HCT116 (cell line): ENCODE results near the gene MRPL24. TPM values are rescaled to one million over a fixed set of nuclear protein-coding genes. Genes with fewer than 3 reads are reported as not detected.

ENCODE experiments used
- ATAC-seq: fragments of 200-7000 bp; cut with Tn5 transposase; 2 replicates; pipeline ENCODE4 v1.9.1; 2020; ENCODE audit warnings: mild to moderate bottlenecking, moderate library complexity
- BruUV-seq: library from RNA; stranded (reverse); fragments of 400-500 nt; replicated peaks from 2 replicates; lab custom pipeline; 2021; lab: Mats Ljungman, UMichigan
- CTCF ChIA-PET: fragments of 300-600 bp; sonication (Branson Sonifier 250); formaldehyde crosslinking; loops from one replicate; lab custom pipeline; 2021; ENCODE audit warnings: antibody characterized with exemption; lab: Charles Lee
- POLR2A ChIA-PET: fragments of 300-600, 350-600 bp; sonication (Branson Sonifier 250); formaldehyde crosslinking; loops from one replicate; lab custom pipeline; 2021; ENCODE audit warnings: antibody characterized with exemption; lab: Charles Lee
- RAD21 ChIA-PET, 2 experiments: fragments of 300-600 bp; sonication (Branson Sonifier 250); formaldehyde crosslinking; loops; one replicate each; lab custom pipeline; 2023; ENCODE audit warnings: low total read pairs in 2 of 2; ENCODE audit not compliant: uncharacterized antibody in 2 of 2, unreplicated experiment in 2 of 2, low non-redundant PET in 1 of 2; lab: Charles Lee
- DNase-seq: peaks from one replicate; pipeline ENCODE4 v3.0.0-alpha.2; 2010; ENCODE audit warnings: low read depth, low spot score
- H2AFZ ChIP-seq: fragments of 200-600 bp; shearing (Covaris generic), sonication (generic); 2 replicates; pipeline ENCODE4 v1.6.1; 2017; ENCODE audit warnings: low read depth, mixed run types, mixed read lengths, antibody characterized with exemption, low read length; ENCODE audit not compliant: poor library complexity, severe bottlenecking
- H3K27ac ChIP-seq: 2 replicates; pipeline ENCODE4 v1.5.1; 2012; ENCODE audit warnings: low read depth, low read length
- H3K27me3 ChIP-seq: fragments of 200-600 bp; sonication (generic); 2 replicates; pipeline ENCODE4 v1.6.1; 2016; ENCODE audit warnings: mixed run types, low read length, mixed read lengths; ENCODE audit not compliant: insufficient read depth
- H3K36me3 ChIP-seq, 2 experiments: fragments of 200-500 bp in 1 of 2; fragments of 200-600 bp in 1 of 2; sonication (Bioruptor generic) in 1 of 2; sonication (generic) in 1 of 2; 2 replicates each; pipeline versions ENCODE4 v1.5.1 to v1.6.1; 2014 to 2016; ENCODE audit warnings: low read length in 2 of 2, inconsistent platforms in 1 of 2, mixed read lengths in 1 of 2, mixed run types in 1 of 2; ENCODE audit not compliant: insufficient read depth in 2 of 2, control insufficient read depth in 1 of 2
- H3K4me1 ChIP-seq, 2 experiments: fragments of 200-600 bp in 1 of 2; sonication (generic) in 1 of 2; 2 replicates each; pipeline versions ENCODE4 v1.5.1 to v1.6.1; 2012 to 2017; ENCODE audit warnings: low read length in 2 of 2, inconsistent platforms in 1 of 2, mild to moderate bottlenecking in 1 of 2, mixed read lengths in 1 of 2, mixed run types in 1 of 2, moderate library complexity in 1 of 2; ENCODE audit not compliant: insufficient read depth in 2 of 2, control insufficient read depth in 1 of 2
- H3K4me2 ChIP-seq: fragments of 200-600 bp; sonication (generic); 2 replicates; pipeline ENCODE4 v1.6.1; 2017; ENCODE audit warnings: mixed run types, low read length, mixed read lengths
- H3K4me3 ChIP-seq, 2 experiments: fragments of 200-600 bp in 1 of 2; sonication (generic) in 1 of 2; replicated peaks in 1 of 2; 2 replicates each; pipeline ENCODE4 v1.5.1; 2011 to 2016; ENCODE audit warnings: low read length in 2 of 2, control low read depth in 1 of 2, low read depth in 1 of 2, mild to moderate bottlenecking in 1 of 2, mixed read lengths in 1 of 2, mixed run types in 1 of 2
- H3K79me2 ChIP-seq: fragments of 200-600 bp; sonication (generic); 2 replicates; pipeline ENCODE4 v1.6.1; 2017; ENCODE audit warnings: mild to moderate bottlenecking, mixed run types, low read length, moderate library complexity, mixed read lengths; ENCODE audit not compliant: insufficient read depth
- H3K9ac ChIP-seq: fragments of 200-600 bp; sonication (generic); 2 replicates; pipeline ENCODE4 v1.6.1; 2016; ENCODE audit warnings: low read length, mixed read lengths
- H3K9me2 ChIP-seq: fragments of 200-600 bp; sonication (generic), shearing (Covaris generic); 2 replicates; pipeline ENCODE4 v1.6.1; 2017; ENCODE audit warnings: mixed run types, mild to moderate bottlenecking, moderate library complexity; ENCODE audit not compliant: insufficient read depth
- H3K9me3 ChIP-seq, 2 experiments: fragments of 200-500 bp in 1 of 2; fragments of 200-600 bp in 1 of 2; sonication (Bioruptor generic) in 1 of 2; sonication (generic) in 1 of 2; 2 replicates each; pipeline ENCODE4 v1.6.1; 2014 to 2017; ENCODE audit warnings: low read length in 2 of 2, mixed read lengths in 2 of 2, inconsistent platforms in 1 of 2, low read depth in 1 of 2, mild to moderate bottlenecking in 1 of 2, mixed run types in 1 of 2, moderate library complexity in 1 of 2; ENCODE audit not compliant: control insufficient read depth in 1 of 2, insufficient read depth in 1 of 2
- H4K20me1 ChIP-seq: fragments of 200-600 bp; sonication (generic), shearing (Covaris generic); 2 replicates; pipeline ENCODE4 v1.6.1; 2017; ENCODE audit warnings: mixed run types, mild to moderate bottlenecking, moderate library complexity; ENCODE audit not compliant: insufficient read depth
- CBX3 ChIP-seq: IDR thresholded peaks from 2 replicates; pipeline ENCODE4 v1.6.1; 2012; ENCODE audit warnings: low read depth
- CEBPB ChIP-seq: IDR thresholded peaks from 2 replicates; pipeline ENCODE4 v1.6.1; 2012; ENCODE audit warnings: low read depth
- EZH2phosphoT487 ChIP-seq: fragments of 200-600 bp; IDR thresholded peaks from 2 replicates; pipeline ENCODE4 v1.6.1; 2018; ENCODE audit warnings: antibody characterized with exemption, borderline replicate concordance
- RAD21 ChIP-seq: IDR thresholded peaks from 2 replicates; pipeline ENCODE4 v1.6.1; 2012; ENCODE audit warnings: low read depth, mild to moderate bottlenecking
- intact Hi-C: fragments of 100-400 bp; cut with micrococcal nuclease; formaldehyde crosslinking; loops from 2 replicates; pipeline ENCODE4 v1.10.0; 2022
- total RNA-seq: library from RNA; stranded (reverse); gene quantifications from one replicate; pipeline ENCODE4 v1.2.1, GENCODE V29; 2021; ENCODE audit not compliant: unreplicated experiment
- TF ChIP-seq, protein P1 (sequence below): IDR thresholded peaks from 2 replicates; pipeline ENCODE4 v1.6.1; 2011; ENCODE audit warnings: mild to moderate bottlenecking, low read length, moderate library complexity; ENCODE audit not compliant: insufficient replicate concordance; ENCODE audit errors: extremely low read depth

Gene MRPL24
- total RNA-seq, 1 experiment from 2014 or later: 111 TPM

DNA sequence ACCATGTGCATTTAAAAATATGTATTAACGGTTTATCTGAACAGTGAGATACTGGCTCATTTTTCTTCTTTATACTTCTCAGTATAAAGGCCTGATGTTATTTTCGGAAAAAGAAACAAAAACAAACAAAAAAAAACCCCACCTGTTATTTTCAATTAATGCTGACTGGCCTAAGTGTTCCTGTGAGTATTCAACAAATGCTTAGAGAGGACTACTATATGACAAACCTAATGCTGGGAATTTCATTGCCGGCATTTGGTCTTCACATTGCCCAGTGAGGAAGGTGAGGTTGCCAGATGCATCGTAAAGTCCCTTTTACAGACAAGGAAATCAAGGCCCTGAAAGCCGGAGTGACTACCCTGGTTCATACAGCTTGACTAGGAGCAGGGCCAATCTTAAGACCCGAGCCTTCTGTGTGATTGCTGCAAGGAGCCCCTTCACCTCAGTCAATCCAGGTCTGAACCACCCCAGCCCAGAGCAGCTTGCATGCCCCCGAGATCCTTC, 599 bp downstream of the MRPL24 start (continued):
- no peak for TF ChIP-seq RAD21
- no peak for TF ChIP-seq EZH2phosphoT487
- TF ChIP-seq CEBPB: no peak

GRCh38 chr1:156738916-156739315, 2.0 kb downstream of the MRPL24 start:
- ChIA-PET RAD21 (no interaction called here), CTCF (interaction anchor here (1.1 to 1.3 kb wide), 2 partner anchors 12 to 49 kb away, joined by 4 to 5 read pairs; no protein-coding TSS in a partner anchor), POLR2A (interaction anchor here (1.2 kb wide), 1 partner anchor 10 kb away, joined by 3 read pairs; the partner anchor contains the start of genes ISG20L2 and METTL25B)
- ATAC-seq (no peak), DNase-seq (no peak)
- H3K9me3 ChIP-seq: no peaks in the 10 kb centered on the region
- no TSS peak for BruUV-seq
- H4K20me1 ChIP-seq: no peaks in the 10 kb centered on the region
- peaks cover 35% of the 10 kb centered on the region for H3K79me2 ChIP-seq
- H3K4me1 ChIP-seq: peaks cover 11 to 16% of the 10 kb centered on the region in 2 experiments
- H3K27me3 ChIP-seq: no peaks in the 10 kb centered on the region
- no peak overlapping the region for H3K27ac ChIP-seq
- H3K4me3 ChIP-seq: no peak overlapping the region
- H3K9ac ChIP-seq: no peak overlapping the region
- no peaks in the 10 kb centered on the region for H3K9me2 ChIP-seq
- no peak overlapping the region for H3K4me2 ChIP-seq
- H2AFZ ChIP-seq: no peak overlapping the region
- intact Hi-C loops: no loop called here
- TF ChIP-seq, protein P1, sequence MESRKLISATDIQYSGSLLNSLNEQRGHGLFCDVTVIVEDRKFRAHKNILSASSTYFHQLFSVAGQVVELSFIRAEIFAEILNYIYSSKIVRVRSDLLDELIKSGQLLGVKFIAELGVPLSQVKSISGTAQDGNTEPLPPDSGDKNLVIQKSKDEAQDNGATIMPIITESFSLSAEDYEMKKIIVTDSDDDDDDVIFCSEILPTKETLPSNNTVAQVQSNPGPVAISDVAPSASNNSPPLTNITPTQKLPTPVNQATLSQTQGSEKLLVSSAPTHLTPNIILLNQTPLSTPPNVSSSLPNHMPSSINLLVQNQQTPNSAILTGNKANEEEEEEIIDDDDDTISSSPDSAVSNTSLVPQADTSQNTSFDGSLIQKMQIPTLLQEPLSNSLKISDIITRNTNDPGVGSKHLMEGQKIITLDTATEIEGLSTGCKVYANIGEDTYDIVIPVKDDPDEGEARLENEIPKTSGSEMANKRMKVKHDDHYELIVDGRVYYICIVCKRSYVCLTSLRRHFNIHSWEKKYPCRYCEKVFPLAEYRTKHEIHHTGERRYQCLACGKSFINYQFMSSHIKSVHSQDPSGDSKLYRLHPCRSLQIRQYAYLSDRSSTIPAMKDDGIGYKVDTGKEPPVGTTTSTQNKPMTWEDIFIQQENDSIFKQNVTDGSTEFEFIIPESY: no peak
- no peak for TF ChIP-seq CBX3
- peaks cover 20 to 27% of the 10 kb centered on the region in 2 experiments; a peak in 3 of 4 replicates for H3K36me3 ChIP-seq
